HEK293 (cell line): ENCODE measurements around the gene DTNA.
A peak's percentile ranks its signal among the peaks of the same experiment; 100 is the strongest.

Experiments
- CTCF ChIA-PET: fragments of 350-600 bp; formaldehyde crosslinking; extraction: SDS; loops from one replicate; lab custom pipeline; 2021; ENCODE audit warnings: antibody characterized with exemption; lab: Yijun Ruan, JAX
- POLR2A ChIA-PET: fragments of 300-600 bp; formaldehyde crosslinking; extraction: SDS; loops from one replicate; lab custom pipeline; 2020; ENCODE audit warnings: antibody characterized with exemption, inconsistent platforms; lab: Yijun Ruan, JAX
- H3K27ac ChIP-seq: fragments of 200-500 bp; sonication (Bioruptor generic); 2 replicates; pipeline ENCODE4 v1.5.1; 2014; ENCODE audit warnings: low read depth, low read length, control low read depth, inconsistent platforms; ENCODE audit errors: extremely low read depth
- H3K36me3 ChIP-seq, 2 experiments: fragments of 200-500 bp in 1 of 2; sonication (Bioruptor generic) in 1 of 2; 1 replicate in 1 of 2; 2 replicates in 1 of 2; pipeline ENCODE4 v1.5.1; 2014 to 2017; ENCODE audit warnings: inconsistent platforms in 2 of 2, low read length in 2 of 2; ENCODE audit not compliant: control insufficient read depth in 2 of 2, insufficient read depth in 1 of 2
- H3K4me1 ChIP-seq: fragments of 200-500 bp; sonication (Bioruptor generic); 2 replicates; pipeline ENCODE4 v1.5.1; 2014; ENCODE audit warnings: mild to moderate bottlenecking, low read length, inconsistent platforms; ENCODE audit not compliant: control insufficient read depth, insufficient read depth
- H3K4me3 ChIP-seq: 2 replicates; pipeline ENCODE4 v1.5.1; 2011; ENCODE audit warnings: low read depth, mild to moderate bottlenecking, control low read depth, low read length, moderate library complexity
- H3K9me3 ChIP-seq: fragments of 200-500 bp; sonication (Bioruptor generic); 2 replicates; pipeline ENCODE4 v1.5.1; 2014; ENCODE audit warnings: low read depth, low read length, inconsistent platforms; ENCODE audit not compliant: control insufficient read depth, insufficient read depth
- FEZF1 ChIP-seq: fragments of 450-650 bp; formaldehyde crosslinking; IDR thresholded peaks from 2 replicates; pipeline ENCODE4 v1.5.1; 2016; ENCODE audit warnings: missing biosample characterization, missing genetic modification characterization
- GLIS2 ChIP-seq: fragments of 450-650 bp; formaldehyde crosslinking; IDR thresholded peaks from 2 replicates; pipeline ENCODE4 v1.5.1; 2016; ENCODE audit warnings: missing biosample characterization, missing genetic modification characterization
- HOXD13 ChIP-seq: sonication (generic); formaldehyde crosslinking; IDR thresholded peaks from 2 replicates; pipeline ENCODE4 v1.8.0; 2022; ENCODE audit warnings: missing genetic modification reagents, borderline replicate concordance
- PRDM2 ChIP-seq: fragments of 450-650 bp; formaldehyde crosslinking; IDR thresholded peaks from 2 replicates; pipeline ENCODE4 v1.5.1; 2016; ENCODE audit warnings: missing biosample characterization, missing genetic modification characterization, borderline replicate concordance
- SCRT1 ChIP-seq: fragments of 450-650 bp; formaldehyde crosslinking; IDR thresholded peaks from 2 replicates; pipeline ENCODE4 v1.5.1; 2016; ENCODE audit warnings: missing biosample characterization, missing genetic modification characterization, borderline replicate concordance
- TCF7L2 ChIP-seq: IDR thresholded peaks from 2 replicates; pipeline ENCODE4 v1.6.1; 2011; ENCODE audit warnings: low read depth, mild to moderate bottlenecking, inconsistent platforms, low read length, moderate library complexity, borderline replicate concordance
- TRIM28 ChIP-seq: IDR thresholded peaks from 2 replicates; pipeline ENCODE4 v1.6.1; 2011; ENCODE audit warnings: low read length, control low read depth, borderline replicate concordance
- ZNF140 ChIP-seq: fragments of 450-650 bp; formaldehyde crosslinking; IDR thresholded peaks from 2 replicates; pipeline ENCODE4 v1.5.1; 2016; ENCODE audit warnings: missing biosample characterization, missing genetic modification characterization
- ZNF157 ChIP-seq: fragments of 450-650 bp; formaldehyde crosslinking; IDR thresholded peaks from 2 replicates; pipeline ENCODE4 v1.5.1; 2016; ENCODE audit warnings: missing biosample characterization, missing genetic modification characterization
- ZNF350 ChIP-seq: fragments of 450-650 bp; formaldehyde crosslinking; IDR thresholded peaks from 2 replicates; pipeline ENCODE4 v1.5.0; 2017; ENCODE audit warnings: missing biosample characterization, mild to moderate bottlenecking, missing genetic modification characterization
- ZNF416 ChIP-seq: fragments of 450-650 bp; formaldehyde crosslinking; IDR thresholded peaks from 2 replicates; pipeline ENCODE4 v1.5.1; 2016; ENCODE audit warnings: missing biosample characterization, missing genetic modification characterization
- ZNF423 ChIP-seq: fragments of 450-650 bp; formaldehyde crosslinking; IDR thresholded peaks from 2 replicates; pipeline ENCODE4 v1.5.1; 2016; ENCODE audit warnings: missing biosample characterization, missing genetic modification characterization
- ZNF670 ChIP-seq: fragments of 450-650 bp; formaldehyde crosslinking; IDR thresholded peaks from 2 replicates; pipeline ENCODE4 v1.5.1; 2016; ENCODE audit warnings: missing biosample characterization, missing genetic modification characterization, low read depth
- ZNF777 ChIP-seq: fragments of 450-650 bp; formaldehyde crosslinking; IDR thresholded peaks from 2 replicates; pipeline ENCODE4 v1.5.1; 2017; ENCODE audit warnings: missing biosample characterization, missing genetic modification characterization, borderline replicate concordance
- TF ChIP-seq, protein P1 (sequence below): fragments of 450-650 bp; IDR thresholded peaks from 2 replicates; pipeline ENCODE4 v1.5.1; 2018; ENCODE audit warnings: missing biosample characterization, missing genetic modification characterization
- TF ChIP-seq, protein P2 (sequence below): fragments of 450-650 bp; formaldehyde crosslinking; conservative IDR thresholded peaks from 2 replicates; pipeline ENCODE4 v1.5.1; 2016; ENCODE audit warnings: low read depth, missing biosample characterization, missing genetic modification characterization

DTNA gene

GRCh38 chr18:34838669-34839068, 128.6 kb downstream of the DTNA start:
- Histone ChIP-seq H3K36me3 (no peaks in the 10 kb centered on the region), H3K4me3 (no peak overlapping the region), H3K9me3 (no peaks in the 10 kb centered on the region), H3K4me1 (0 out of 2 replicates have a peak, but pooled peaks cover 2% of the 10 kb centered on the region), H3K27ac (no peak overlapping the region)
- CTCF ChIA-PET, result interaction anchor here (0.7 to 0.9 kb wide), 3 partner anchors 9 to 1945 kb away, joined by 3 to 4 read pairs (median 3); no protein-coding TSS in a partner anchor
- POLR2A ChIA-PET, result no interaction called here
- TF ChIP-seq, protein P1, sequence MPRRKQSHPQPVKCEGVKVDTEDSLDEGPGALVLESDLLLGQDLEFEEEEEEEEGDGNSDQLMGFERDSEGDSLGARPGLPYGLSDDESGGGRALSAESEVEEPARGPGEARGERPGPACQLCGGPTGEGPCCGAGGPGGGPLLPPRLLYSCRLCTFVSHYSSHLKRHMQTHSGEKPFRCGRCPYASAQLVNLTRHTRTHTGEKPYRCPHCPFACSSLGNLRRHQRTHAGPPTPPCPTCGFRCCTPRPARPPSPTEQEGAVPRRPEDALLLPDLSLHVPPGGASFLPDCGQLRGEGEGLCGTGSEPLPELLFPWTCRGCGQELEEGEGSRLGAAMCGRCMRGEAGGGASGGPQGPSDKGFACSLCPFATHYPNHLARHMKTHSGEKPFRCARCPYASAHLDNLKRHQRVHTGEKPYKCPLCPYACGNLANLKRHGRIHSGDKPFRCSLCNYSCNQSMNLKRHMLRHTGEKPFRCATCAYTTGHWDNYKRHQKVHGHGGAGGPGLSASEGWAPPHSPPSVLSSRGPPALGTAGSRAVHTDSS (tag by site-specific recombination), result no peak
- TF ChIP-seq ZNF157 (tag by site-specific recombination), result no peak
- TF ChIP-seq HOXD13, result no peak
- TF ChIP-seq ZNF350 (tag by site-specific recombination), result no peak
- TF ChIP-seq ZNF777 (tag by site-specific recombination), result no peak
- no peak for TF ChIP-seq ZNF140 (tag by site-specific recombination)
- no peak for TF ChIP-seq ZNF423 (tag by site-specific recombination)
- TF ChIP-seq, protein P2, sequence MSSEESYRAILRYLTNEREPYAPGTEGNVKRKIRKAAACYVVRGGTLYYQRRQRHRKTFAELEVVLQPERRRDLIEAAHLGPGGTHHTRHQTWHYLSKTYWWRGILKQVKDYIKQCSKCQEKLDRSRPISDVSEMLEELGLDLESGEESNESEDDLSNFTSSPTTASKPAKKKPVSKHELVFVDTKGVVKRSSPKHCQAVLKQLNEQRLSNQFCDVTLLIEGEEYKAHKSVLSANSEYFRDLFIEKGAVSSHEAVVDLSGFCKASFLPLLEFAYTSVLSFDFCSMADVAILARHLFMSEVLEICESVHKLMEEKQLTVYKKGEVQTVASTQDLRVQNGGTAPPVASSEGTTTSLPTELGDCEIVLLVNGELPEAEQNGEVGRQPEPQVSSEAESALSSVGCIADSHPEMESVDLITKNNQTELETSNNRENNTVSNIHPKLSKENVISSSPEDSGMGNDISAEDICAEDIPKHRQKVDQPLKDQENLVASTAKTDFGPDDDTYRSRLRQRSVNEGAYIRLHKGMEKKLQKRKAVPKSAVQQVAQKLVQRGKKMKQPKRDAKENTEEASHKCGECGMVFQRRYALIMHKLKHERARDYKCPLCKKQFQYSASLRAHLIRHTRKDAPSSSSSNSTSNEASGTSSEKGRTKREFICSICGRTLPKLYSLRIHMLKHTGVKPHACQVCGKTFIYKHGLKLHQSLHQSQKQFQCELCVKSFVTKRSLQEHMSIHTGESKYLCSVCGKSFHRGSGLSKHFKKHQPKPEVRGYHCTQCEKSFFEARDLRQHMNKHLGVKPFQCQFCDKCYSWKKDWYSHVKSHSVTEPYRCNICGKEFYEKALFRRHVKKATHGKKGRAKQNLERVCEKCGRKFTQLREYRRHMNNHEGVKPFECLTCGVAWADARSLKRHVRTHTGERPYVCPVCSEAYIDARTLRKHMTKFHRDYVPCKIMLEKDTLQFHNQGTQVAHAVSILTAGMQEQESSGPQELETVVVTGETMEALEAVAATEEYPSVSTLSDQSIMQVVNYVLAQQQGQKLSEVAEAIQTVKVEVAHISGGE (tag by site-specific recombination), result no peak

DNA sequence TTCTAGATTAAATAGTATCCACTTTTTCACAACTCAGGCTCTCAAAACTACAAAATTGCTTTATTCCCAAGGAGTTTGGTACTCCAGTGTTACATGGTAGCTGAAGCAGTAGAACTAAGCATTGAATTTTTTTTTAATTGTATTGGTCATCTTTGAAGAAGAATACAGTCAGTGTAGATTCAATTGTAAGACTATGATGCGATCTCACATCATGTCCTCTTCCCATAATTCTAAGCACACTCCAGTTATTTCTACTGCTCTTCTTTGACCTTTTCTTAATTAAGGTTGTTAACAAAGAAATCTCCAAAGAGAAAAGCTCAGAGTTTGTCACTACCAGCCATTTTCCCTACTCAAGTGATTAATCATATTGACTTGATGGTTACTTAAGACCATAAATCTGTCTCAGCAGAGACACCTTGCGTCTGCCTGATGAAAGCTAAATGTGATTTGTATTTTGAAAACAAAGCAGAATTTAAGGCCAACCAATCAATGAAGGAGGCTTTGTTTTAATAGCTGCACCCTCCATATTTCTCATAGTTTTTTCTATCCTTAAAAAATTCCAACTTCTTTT, 130.2 kb downstream of the DTNA start:
- no peaks in the 10 kb centered on the region for H3K9me3 ChIP-seq
- ChIA-PET CTCF (interaction anchor here (1.0 to 1.6 kb wide), 4 partner anchors 11 to 302 kb away, joined by 3 to 5 read pairs (median 4); no protein-coding TSS in a partner anchor), POLR2A (no interaction called here)
- no peaks in the 10 kb centered on the region for H3K36me3 ChIP-seq
- 0 out of 2 replicates have a peak, but pooled peaks cover 2% of the 10 kb centered on the region for H3K4me1 ChIP-seq
- H3K27ac ChIP-seq, result no peak overlapping the region
- H3K4me3 ChIP-seq, result no peak overlapping the region
- TF ChIP-seq TCF7L2 (peak; percentile 64; the same call in 1 of the 2 replicates), GLIS2 (no peak)

- Histone ChIP-seq H3K9me3 (no peaks in the 10 kb centered on the region), H3K27ac (no peak overlapping the region), H3K36me3 (no peaks in the 10 kb centered on the region), H3K4me1 (0 out of 2 replicates have a peak, but pooled peaks cover 2% of the 10 kb centered on the region), H3K4me3 (no peak overlapping the region)
- TF ChIP-seq SCRT1 (tag by site-specific recombination) (no peak), PRDM2 (tag by site-specific recombination) (no peak), ZNF670 (no peak), ZNF416 (no peak), FEZF1 (tag by site-specific recombination) (no peak), TRIM28 (peak; percentile 28; the same call in 1 of the 2 replicates)
- ChIA-PET CTCF (interaction anchor here (0.6 to 1.1 kb wide), 5 partner anchors 24 to 333 kb away, joined by 3 to 4 read pairs (median 3); no protein-coding TSS in a partner anchor), POLR2A (no interaction called here)
These were observed 131.8 kb downstream of the DTNA start for GRCh38 chr18:34841891-34842290.
